Kidney (tissue), 14 donors: ENCODE results near the gene PIK3AP1. TPM values are rescaled to one million over a fixed set of nuclear protein-coding genes. Genes with fewer than 3 reads are reported as not detected.

Source experiments
- DNase-seq, 5 donors: peaks; one replicate each; pipeline ENCODE4 v3.0.0-alpha.2; 2013 to 2020
- FAIRE-seq: peaks from 2 replicates; lab custom pipeline; 2012; peaks lifted over from hg19 to GRCh38; lab: Jason Lieb, UNC
- H3K27ac ChIP-seq, 2 donors: one replicate each; pipeline ENCODE4 v1.7.0; 2013; ENCODE audit warnings: low read depth in 2 of 2, low read length in 2 of 2, inconsistent platforms in 1 of 2
- H3K27me3 ChIP-seq: one replicate; pipeline ENCODE4 v1.7.1; 2013; ENCODE audit warnings: low read length, inconsistent platforms; ENCODE audit not compliant: control insufficient read depth, insufficient read depth
- H3K36me3 ChIP-seq, 3 donors: one replicate each; pipeline versions ENCODE4 v1.7.0 to v1.7.1; 2013; ENCODE audit warnings: low read length in 3 of 3, control low read depth in 1 of 3, inconsistent platforms in 1 of 3; ENCODE audit not compliant: insufficient read depth in 3 of 3, control insufficient read depth in 2 of 3
- H3K4me1 ChIP-seq, 3 donors: one replicate each; pipeline versions ENCODE4 v1.7.0 to v1.7.1; 2013; ENCODE audit warnings: low read length in 3 of 3, inconsistent platforms in 1 of 3, low read depth in 1 of 3; ENCODE audit not compliant: control insufficient read depth in 2 of 3, insufficient read depth in 2 of 3
- H3K4me3 ChIP-seq, 3 donors: one replicate each; pipeline versions ENCODE4 v1.7.0 to v1.8.1; 2013; ENCODE audit warnings: low read length in 3 of 3, control low read depth in 1 of 3, inconsistent platforms in 1 of 3
- H3K9ac ChIP-seq, 3 donors: one replicate each; pipeline versions ENCODE4 v1.7.0 to v1.7.1; 2013; ENCODE audit warnings: low read length in 3 of 3, control low read depth in 1 of 3, inconsistent platforms in 1 of 3
- H3K9me3 ChIP-seq, 3 donors: one replicate each; pipeline versions ENCODE4 v1.7.0 to v1.7.1; 2013; ENCODE audit warnings: low read length in 3 of 3, control low read depth in 1 of 3, inconsistent platforms in 1 of 3; ENCODE audit not compliant: control insufficient read depth in 2 of 3, insufficient read depth in 1 of 3
- intact Hi-C: fragments of 100-400 bp; cut with DNase I; formaldehyde crosslinking; loops from one replicate; pipeline ENCODE4 v1.11.1; 2022
- polyA plus RNA-seq: library from polyadenylated mRNA; stranded (reverse); fragments of 350-450 nt; fragmentation: Illumina TruSeq; extraction: RNeasy Lipid Tissue Mini Kit (QIAGEN cat#74804); gene quantifications from one replicate; pipeline ENCODE4 v1.2.3, GENCODE V29; 2014; ENCODE audit warnings: low read depth, low replicate concordance; ENCODE audit not compliant: insufficient read depth
- total RNA-seq: library from RNA; stranded (reverse); fragmentation: NEBNext Ultra II Directional; extraction: Animal tissue kit (Norgen Biotek cat#: 25700); gene quantifications from one replicate; pipeline ENCODE4 v1.2.1, GENCODE V29; 2021
- TF ChIP-seq, protein P1 (sequence below): IDR thresholded peaks from 3 replicates; pipeline ENCODE4 v1.5.1; 2012; ENCODE audit warnings: mild to moderate bottlenecking, moderate library complexity, borderline replicate concordance; ENCODE audit not compliant: insufficient read depth; ENCODE audit errors: extremely low read depth
- donor health status: control.
- donor health status: control.
- donor health status: control.
- donor health status: control.
- donor health status: control.
- donor health status: DM: yes; HTN: yes; CAD: no.
- donor health status: Normal renal cell carcinoma (clear cell type).

Gene PIK3AP1
- total and polyA plus RNA-seq, 2 donors from 2014 or later, result 6.5 to 28.4 TPM

DNA sequence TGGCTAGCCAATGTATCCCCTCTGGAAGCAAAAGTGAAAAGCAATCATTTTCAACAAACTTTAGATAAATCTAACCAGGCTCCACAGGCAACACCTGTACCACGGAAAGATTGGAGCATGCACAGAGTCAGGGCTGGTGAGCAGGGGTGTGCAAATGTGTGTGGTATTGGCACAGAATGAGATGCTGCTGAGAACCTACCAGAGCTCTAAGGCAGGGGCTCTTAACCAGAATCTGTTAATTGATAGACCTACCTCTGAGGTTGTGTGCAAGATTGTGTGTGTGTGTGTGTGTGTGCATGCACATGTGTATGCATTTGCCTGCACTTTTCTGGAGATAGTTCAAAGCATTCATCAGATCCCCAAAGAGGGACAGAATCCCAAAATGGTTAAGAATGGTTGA is 62.9 kb downstream of the PIK3AP1 start:
- FAIRE-seq, result no peak
- no peak for DNase-seq
- intact Hi-C loops, result no loop called here
- Histone ChIP-seq H3K36me3 (no peaks in the 10 kb centered on the region), H3K4me3 (no peak overlapping the region), H3K9me3 (no peaks in the 10 kb centered on the region), H3K9ac (no peak overlapping the region), H3K4me1 (no peaks in the 10 kb centered on the region), H3K27me3 (no peaks in the 10 kb centered on the region), H3K27ac (no peak overlapping the region)
- TF ChIP-seq, protein P1, sequence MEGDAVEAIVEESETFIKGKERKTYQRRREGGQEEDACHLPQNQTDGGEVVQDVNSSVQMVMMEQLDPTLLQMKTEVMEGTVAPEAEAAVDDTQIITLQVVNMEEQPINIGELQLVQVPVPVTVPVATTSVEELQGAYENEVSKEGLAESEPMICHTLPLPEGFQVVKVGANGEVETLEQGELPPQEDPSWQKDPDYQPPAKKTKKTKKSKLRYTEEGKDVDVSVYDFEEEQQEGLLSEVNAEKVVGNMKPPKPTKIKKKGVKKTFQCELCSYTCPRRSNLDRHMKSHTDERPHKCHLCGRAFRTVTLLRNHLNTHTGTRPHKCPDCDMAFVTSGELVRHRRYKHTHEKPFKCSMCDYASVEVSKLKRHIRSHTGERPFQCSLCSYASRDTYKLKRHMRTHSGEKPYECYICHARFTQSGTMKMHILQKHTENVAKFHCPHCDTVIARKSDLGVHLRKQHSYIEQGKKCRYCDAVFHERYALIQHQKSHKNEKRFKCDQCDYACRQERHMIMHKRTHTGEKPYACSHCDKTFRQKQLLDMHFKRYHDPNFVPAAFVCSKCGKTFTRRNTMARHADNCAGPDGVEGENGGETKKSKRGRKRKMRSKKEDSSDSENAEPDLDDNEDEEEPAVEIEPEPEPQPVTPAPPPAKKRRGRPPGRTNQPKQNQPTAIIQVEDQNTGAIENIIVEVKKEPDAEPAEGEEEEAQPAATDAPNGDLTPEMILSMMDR, result no peak

DNA sequence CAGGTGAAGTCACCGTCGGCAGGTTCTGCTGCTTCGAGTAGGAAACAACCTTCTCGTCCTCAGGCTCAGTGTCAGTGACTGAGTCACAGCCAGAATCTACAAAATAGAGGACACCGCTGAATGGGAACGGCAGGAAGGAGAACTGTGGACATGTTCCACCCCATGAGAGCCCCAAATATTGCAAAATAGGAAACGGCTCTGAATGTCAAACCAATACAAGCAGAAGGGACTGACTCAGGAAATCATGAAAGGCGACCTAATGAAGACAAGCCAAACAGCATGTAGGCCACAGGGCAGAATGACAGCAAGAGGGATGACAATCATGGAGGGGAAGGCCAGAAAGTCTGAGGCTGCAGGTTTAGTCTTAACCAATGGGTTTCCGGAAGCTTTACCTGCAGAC is 63.5 kb downstream of the PIK3AP1 start:
- DNase-seq, result no peak
- Histone ChIP-seq H3K9me3 (no peaks in the 10 kb centered on the region), H3K4me1 (no peaks in the 10 kb centered on the region), H3K4me3 (no peak overlapping the region), H3K27me3 (no peaks in the 10 kb centered on the region), H3K9ac (no peak overlapping the region), H3K36me3 (no peaks in the 10 kb centered on the region), H3K27ac (no peak overlapping the region)
- intact Hi-C loops, result no loop called here
- TF ChIP-seq, protein P1, result no peak
- FAIRE-seq, result no peak

DNA sequence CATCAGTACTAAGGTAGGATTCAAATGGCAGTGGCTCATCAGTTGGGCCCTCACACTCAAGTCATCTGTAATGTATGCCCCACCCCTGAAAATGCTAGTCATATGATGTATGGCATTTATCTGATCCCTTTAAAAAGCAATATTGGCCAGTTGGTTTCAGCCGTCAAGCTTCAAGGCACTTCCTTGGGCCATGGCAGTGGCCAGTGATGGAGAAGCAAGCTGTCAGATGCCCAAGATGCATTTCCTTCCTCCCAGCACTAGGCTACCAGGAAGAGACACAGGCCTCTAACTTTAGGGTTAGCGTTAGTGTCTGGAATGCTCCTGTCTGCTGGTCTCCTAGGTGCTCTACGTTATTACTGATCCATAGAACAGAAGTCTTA is 64.1 kb downstream of the PIK3AP1 start:
- intact Hi-C loops, result no loop called here
- FAIRE-seq (no peak), DNase-seq (no peak)
- Histone ChIP-seq H3K27me3 (no peaks in the 10 kb centered on the region), H3K36me3 (no peaks in the 10 kb centered on the region), H3K9me3 (no peaks in the 10 kb centered on the region), H3K4me3 (no peak overlapping the region), H3K4me1 (no peaks in the 10 kb centered on the region), H3K27ac (no peak overlapping the region), H3K9ac (no peak overlapping the region)
- TF ChIP-seq, protein P1, result no peak
